HPDE6-E6E7 (cell line): ENCODE data around the gene GREM2.

Experiments used
- DNase-seq: peaks from one replicate; pipeline ENCODE4 v3.0.0; 2011; ENCODE audit warnings: missing footprints; ENCODE audit errors: extremely low spot score

The GREM2 gene

DNA sequence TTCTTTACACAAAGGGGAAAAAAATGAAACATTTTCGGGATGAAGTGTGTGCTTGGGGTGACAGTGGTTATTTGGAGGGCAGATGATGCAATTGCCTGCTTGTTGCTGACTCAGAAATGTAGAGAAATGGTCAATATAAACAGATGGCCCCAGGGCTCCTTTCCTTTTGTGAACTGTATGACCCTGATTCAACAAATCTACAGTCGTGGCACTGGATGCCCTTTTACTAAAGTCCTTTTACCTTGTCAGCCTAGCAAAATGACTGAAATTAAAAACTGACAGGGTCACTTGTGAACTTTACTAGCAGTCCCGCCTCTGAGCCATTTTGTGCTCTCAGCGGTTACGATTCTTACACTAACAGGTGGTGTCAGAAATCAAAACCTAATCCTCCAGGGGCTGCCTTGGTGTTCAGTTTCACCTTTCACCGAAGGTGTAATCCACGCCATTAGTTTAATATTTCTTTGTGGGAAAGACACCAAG, 49.8 kb downstream of the GREM2 start:
- no peak for DNase-seq

DNA sequence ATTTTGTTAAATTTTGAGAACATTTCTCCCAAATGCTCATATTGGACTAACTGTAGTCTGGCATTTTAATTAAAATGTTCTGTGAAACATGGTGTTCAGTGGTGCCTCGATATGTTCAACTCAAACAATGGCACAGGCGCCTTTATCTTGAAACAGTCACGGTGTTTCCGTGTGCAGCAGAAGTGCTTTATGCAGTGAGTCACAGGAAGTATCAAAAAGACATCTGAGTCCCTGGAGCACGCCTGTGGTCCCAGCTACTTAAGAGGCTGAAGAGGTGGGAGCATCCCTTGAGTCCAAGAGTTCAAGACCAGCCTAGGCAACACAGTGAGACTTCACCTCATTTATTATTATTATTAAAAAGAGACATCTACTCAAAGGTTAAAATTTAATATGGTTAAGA, 52.2 kb downstream of the GREM2 start:
- no peak for DNase-seq

- DNase-seq = no peak
These were observed 56.4 kb downstream of the GREM2 start for GRCh38 chr1:240555524-240555923.

DNA sequence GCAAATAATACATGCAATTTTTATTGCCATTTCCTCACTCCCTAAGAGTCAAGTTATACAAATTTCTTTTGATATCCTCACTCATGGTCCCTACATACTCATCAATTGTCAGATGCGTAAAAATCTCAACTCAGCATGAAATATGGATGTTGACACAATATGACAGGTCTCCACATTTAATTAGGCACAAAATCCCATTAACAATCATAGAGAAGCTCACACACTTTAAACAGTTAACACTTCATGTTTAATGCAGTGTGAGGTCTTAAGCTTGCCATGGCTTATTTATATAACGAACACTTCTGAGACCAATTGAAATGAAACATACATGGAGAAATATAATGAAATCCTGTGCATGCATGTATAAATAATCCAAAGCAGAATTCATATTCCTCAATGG, 58.6 kb downstream of the GREM2 start:
- no peak for DNase-seq

DNA sequence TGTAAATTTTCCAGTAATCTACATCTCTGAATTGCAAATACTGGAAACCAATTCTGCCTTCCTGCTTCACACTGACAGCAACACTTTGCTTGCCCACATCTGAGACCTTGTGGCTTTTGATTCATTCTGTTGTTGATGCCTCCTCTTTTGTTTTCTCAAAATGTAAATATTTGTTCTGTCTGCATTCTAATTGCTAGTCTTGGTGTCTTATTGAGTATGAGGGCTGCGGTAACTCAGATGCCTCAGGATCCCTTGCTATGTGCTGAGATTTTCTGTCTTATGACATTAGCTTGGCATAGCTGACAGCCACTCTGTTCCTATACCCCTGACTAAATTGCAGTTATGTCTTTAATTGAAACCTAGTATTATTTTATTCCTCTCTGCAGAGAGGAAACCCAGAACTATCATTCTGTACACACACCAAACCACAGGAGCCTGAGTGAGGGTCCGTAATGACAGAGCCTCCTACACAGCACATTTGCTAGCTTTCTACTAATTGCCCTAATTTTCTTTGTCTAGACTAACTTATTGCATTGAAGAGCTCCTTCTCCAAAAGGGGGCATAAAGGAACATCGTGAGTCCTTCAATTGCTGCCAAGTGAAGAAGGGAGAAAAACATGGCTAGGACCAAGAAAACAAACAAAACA, 72.1 kb downstream of the GREM2 start:
- DNase-seq = no peak

GRCh38 chr1:240538776-240539430, 73.1 kb downstream of the GREM2 start:
- DNase-seq = no peak

DNA sequence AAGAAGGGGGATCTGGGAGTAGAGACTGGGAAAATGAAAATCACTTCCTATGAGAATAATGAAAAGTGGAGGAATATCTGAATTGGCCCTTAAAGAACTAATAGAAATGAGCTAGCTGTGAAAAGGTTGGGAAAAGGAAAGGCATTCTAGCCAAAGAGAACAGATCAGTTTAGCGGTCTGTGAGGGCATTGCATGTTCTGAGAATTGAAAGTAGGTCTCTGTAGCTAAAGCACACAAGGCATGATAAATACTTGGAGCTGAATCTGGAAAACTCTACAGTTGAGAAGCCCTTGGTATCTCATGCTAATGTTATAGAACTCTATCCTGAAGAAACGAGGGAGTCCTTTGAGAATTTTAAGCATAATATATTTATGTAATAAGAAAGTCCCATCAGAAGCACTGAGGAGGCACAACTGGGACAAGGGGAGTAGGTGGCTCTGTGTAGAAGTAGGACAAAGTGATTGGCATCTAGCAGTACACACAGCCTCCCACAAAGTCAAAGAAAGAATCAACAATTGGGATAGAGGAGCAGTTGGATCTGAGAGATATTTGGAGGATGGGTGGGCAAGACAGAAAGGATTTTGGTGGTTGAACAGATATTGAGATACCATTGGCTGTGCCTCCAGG, 78.7 kb downstream of the GREM2 start:
- no peak for DNase-seq

GRCh38 chr1:240528591-240528990, 83.4 kb downstream of the GREM2 start:
- DNase-seq = no peak

DNA sequence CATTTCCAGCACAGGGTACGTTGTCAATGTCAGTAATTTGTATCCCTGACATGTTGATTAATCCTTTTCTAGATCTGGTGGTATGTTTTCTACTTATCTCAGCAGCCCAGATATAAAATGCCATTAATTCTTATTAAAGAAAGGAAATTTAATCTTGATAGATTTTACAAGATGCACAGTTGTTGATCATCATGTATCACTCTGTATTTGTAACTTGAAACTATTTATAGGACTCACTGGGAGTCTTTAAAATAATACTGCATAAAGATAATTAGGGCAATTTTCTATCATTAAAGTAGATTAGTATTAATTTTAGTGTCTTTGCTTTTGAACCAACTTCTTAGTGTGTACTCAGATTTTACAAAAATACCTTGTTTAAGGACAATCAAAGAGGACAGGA, 84.9 kb downstream of the GREM2 start:
- DNase-seq = no peak

DNA sequence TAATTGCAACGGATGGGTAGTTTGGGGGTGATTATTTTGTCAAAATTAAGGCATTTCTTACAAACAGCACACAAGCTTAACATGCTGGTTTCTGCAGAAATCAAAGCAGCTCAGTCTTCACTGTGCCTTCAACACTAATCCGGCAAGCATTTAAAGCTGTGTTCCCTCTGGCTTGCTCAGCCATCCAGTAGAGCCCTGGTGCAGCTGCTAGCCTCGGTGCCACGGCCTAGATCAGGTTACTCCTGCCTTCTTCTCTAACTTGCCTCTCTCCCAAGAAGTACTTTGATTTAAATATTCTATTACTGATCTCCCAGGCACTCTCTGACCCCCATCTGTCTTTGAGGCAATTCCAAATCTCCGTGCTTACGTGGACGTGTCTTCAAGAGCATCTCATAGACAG, 85.6 kb downstream of the GREM2 start:
- DNase-seq = no peak

DNA sequence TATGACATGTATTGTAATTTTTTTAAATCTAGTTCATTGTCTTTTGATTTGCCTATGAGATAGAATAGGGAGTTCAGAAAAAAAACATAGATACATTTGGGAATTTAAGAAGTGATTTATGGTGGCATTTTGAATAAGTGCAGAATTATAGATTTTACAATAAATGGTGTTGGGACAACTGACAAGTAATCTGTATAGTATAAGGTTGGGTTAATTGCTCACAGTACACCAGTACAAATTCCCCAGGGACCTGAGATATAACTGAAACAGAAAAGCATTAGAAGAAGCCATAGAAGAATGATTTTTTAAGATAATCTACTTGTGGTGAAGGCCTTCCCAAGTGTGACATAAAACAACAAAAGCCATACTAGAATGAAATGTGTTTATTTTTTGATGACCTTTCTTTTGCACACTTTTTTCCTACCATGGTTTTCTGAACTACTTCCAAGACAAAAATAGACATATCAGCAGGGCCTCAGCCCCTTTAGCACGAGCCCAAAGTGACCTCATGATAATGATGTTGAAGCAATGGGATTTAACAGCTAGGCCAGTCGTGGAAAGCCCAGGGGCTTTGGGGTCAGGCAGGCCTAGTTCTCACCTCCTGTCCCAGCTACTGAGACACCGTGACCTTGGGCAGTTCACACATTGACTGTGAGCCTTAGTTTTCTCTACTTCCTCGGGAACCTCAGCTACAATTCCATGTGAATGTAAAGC, 87.4 kb downstream of the GREM2 start:
- DNase-seq = no peak

DNA sequence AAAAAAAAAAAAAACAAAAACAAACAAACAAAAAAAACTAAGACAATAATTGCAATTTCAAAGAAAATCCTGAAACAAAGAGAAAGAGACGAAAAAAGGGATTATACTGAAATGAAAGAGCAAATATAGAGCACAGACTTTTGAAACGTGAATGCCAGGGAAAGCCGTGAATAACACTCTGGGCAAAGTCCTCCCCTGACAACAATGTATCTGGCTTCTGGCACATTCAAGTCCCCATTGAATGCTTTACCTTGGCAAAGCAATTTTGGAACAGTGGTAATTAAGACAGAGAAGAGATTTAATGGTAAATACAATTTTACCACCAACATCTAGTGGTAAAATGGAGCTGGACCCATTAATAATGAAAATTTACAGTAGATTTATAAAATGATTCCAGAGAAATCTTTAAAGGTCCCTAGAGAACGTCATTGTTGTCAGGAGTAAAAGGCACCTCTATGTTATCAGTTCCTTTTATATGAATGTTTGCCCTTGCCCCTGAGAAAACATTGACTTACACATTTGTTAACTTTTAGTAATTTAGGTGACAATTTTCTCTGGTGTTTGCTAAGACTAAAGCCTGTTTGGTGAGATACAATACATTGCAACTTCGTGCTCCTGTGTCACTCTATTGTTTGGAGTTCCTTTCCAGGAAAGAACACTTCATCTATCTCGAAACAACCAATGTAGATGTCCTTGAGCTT, 89.7 kb downstream of the GREM2 start:
- DNase-seq = no peak

GRCh38 chr1:240517891-240518290, 94.1 kb downstream of the GREM2 start:
- DNase-seq = no peak

GRCh38 chr1:240516069-240516468, 95.9 kb downstream of the GREM2 start:
- DNase-seq = no peak

- no peak for DNase-seq
These were observed 96.5 kb downstream of the GREM2 start for GRCh38 chr1:240515505-240515904.

DNA sequence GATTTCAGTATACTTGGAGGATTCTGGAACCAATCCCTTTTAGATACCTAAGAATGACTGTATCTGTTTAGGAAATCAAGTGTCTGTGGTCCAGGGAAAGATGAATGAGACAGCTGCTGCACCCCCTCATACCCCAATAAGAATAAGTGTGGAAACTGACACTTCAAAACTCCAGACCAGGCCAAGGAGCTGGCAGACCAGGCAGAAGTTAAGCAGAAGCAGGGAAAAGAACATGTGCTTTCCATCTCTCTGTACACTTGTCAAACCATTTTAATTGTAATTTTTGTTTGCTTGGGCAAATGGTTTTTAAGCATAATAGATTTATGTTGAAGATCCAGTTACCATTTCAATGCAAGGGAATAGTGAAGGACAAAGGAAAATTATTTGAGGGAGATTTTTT, 100.2 kb downstream of the GREM2 start:
- DNase-seq = no peak

DNA sequence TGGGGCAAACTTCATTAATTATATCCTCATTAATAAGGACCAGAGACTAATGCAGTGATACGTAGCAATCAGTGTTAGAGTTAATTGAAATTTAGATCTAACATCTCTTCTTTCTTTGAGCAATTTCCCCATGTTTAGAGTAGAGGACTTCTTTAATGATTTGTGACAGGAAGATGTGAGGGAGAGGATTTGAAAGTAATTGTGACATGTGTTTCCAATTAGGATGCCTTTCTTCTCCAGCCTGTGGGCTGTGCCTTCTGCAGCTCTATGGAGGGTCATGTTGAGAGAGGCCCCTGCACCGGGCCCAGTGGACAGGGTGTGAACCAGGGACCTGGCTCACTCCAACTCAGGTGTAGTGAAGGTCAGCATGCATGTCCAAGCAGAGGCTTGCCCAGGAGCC, 103.0 kb downstream of the GREM2 start:
- no peak for DNase-seq

DNA sequence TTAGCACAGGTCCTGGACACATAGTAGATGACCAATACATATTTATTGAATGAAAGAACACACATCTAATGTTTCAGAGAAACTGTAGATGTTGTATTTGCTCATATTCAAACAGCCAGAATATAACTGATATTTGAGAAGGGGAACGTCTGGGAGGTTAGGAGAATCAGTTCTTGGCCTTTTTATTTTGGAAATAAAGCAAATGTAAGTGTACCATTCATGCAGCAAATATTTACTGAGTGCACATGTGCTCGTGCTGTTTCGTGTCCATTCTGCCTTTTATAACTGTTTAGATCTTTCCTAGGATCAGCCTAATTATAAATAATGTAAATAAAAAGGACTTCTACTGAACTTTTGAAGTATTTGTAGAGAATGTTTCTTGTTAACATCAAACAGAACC, 103.8 kb downstream of the GREM2 start:
- no peak for DNase-seq

DNA sequence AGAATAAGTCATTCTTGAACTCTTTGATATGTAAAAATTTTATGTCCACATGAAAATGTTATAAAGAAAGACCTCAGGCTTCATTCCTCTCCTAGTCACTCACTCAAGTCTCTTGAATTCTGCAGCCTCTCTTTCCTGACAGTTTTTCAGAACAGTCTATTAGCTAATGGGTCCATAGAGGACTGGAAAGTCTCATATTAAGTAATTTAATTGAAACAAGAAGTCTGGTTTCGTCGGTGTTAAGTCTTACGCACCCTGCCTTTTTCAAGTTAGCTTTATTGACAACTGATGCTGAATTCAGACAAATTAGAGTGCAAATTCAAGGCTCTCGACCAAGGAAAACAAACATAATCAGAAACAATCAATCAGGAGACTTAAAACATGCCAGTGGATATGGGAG, 105.8 kb downstream of the GREM2 start:
- DNase-seq = no peak

DNA sequence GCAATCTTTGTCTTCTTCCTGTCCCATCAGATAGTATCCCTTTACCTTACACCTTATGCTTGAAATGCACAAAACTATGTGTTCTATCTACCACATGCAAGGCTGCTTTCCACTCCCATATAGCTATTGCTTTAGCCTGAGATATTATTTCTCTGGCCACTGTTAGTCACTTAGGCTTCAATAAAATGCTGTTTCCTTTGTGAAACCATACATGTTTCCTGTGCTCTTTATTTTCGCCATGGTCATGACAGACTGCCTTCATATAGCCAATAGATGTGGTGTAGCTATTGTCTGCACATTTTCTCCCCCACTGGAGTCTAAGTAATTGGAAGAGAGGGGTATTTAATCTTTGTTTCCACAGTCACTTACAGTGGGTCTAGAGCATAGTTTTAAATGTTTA, 108.4 kb downstream of the GREM2 start:
- DNase-seq = no peak

DNA sequence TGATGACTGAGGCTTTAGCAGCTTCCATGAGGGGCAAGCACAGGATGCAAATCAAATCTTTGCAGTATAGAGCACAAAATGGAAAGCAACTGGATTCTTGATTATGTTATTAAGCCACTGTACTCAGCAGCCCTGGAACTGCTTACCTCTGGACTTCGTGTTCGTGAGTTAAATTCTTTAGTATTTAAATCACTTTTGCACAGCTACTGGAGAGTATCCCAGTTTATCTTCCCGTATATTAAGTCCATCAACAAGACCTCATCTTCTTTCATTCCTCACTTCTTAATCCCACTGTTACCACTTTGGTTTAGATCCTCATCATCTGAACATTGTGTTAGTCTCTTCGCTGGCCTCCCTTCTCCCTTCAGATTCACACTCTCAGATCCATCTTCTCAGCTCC, 108.9 kb downstream of the GREM2 start:
- DNase-seq = no peak

DNA sequence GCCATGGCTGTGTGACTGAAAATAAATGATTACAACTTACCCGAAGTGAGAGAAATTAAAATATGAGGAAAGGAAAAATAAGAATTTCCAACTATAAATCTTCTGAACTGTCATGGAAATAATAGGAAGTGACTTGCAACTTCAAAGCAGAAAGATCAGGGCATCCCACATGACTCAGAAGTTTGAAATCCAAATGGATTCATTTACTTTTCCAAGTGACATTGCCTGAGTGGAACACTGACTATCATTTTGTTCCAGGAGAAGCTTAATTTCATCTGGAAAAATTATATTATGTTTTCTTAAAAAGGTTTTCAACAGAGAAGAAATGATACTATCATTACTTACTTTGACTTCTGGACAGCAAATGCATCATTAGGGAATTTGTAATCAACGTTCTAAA, 110.8 kb downstream of the GREM2 start:
- no peak for DNase-seq
